HG02973 (cell line): ENCODE results near the gene DAO.
A peak's percentile ranks its signal among the peaks of the same experiment; 100 is the strongest.
"Not testable (repeated sequence)": the region's sequence is repeated elsewhere in the genome, so short reads cannot be mapped to it uniquely, and the experiment has no call there.

Experiments used
- ATAC-seq: cut with Tn5 transposase; IDR thresholded peaks from one replicate; pipeline ENCODE4 v1.9.1; 2021; ENCODE audit warnings: moderate library complexity; ENCODE audit not compliant: unreplicated experiment

The DAO gene

GRCh38 chr12:108879615-108880254 lies at the start of gene DAO:
Gene DAO (plus strand): TSS chr12:108880092. CDS start chr12:108885007, 4,915 bp downstream.
- ATAC-seq: no peak

DNA sequence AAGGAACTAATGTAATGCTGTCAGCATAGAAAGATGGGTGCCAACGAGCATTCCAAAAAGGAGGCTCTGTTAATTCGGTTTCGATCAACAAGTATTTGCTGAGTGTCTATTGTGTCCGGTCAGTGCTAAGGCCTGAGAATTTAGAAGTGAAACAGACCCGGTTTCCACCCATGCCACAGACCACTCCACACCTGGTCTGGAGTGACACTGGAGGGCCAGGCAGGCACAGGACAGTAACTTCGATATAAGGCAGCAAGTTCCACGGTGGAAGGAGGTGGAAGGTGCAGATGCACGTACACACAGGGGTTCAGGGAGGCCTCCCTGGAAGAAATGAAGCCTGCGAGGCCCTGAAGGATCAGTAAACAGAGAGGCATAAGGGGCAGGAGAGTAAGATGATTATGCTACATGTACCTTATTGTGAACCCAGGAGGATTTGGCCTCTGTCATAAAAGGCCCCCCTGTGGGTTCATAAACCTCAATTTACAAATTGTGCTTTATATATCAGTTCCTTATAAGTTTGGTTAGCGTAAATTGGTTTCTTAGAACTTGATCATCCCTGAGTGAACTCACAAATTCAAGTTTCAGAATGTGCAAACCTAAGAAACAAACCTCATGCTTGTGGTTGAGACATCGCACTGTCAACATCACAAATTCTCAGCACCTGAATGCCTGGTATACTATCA lies 48.4 kb upstream of the DAO start:
- ATAC-seq: no peak

DNA sequence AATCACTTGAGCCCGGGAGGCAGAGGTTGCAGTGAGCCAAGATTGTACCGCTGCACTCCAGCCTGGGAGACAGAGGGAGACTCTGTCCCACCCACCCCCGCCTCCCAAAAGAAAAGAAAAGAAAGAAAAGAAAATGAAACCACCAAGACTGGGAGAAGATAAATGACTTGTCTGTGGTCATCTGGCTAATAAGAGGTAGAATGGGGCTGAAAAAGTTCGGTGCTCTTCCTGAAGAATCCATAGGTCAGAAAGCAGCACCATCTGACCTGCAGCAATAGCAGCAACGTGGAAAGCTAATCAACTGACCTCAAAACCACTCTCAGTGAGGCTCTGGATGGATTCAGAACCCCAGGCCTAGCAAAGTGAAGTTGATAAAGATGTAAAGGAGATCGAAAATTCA lies 47.7 kb upstream of the DAO start:
- no peak for ATAC-seq

GRCh38 chr12:108832730-108833354 lies 47.0 kb upstream of the DAO start:
- no peak for ATAC-seq

- no peak for ATAC-seq
Measured at GRCh38 chr12:108833355-108833733, 46.5 kb upstream of the DAO start.

- ATAC-seq: no peak
Measured at GRCh38 chr12:108833757-108834472, 46.0 kb upstream of the DAO start.

DNA sequence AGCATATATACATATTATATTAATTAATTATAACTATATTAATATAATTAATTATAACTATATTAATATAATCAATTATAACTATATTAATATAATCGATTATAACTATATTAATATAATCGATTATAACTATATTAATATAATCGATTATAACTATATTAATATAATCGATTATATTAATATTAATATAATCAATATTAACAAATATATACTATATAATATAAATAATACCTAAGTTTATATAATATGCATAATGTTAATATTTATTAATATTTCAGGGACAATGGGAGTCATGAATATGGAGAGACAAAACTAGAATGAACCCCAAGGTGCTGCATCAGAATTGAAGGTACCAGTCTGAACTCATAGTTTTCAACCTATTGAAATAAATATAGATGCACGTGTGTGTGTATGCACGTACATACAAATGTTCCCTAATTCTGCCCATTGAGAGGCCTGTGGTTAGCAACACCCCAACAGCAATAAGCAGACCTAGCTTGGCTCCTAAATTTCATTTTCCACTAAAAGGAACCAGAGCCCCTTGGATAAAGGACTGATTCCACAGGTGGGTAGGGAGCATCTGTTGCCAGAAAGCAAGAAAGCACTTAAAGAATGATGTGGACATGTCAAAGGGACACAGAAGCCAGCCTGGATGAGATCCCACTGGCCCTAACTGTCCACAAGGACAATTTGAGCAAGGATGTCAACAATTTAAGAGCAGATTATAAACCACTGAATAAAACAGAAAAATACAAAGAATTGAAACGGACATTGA lies 43.8 kb upstream of the DAO start:
- ATAC-seq: no peak

- ATAC-seq: no peak
Measured at GRCh38 chr12:108837239-108837638, 42.7 kb upstream of the DAO start.

DNA sequence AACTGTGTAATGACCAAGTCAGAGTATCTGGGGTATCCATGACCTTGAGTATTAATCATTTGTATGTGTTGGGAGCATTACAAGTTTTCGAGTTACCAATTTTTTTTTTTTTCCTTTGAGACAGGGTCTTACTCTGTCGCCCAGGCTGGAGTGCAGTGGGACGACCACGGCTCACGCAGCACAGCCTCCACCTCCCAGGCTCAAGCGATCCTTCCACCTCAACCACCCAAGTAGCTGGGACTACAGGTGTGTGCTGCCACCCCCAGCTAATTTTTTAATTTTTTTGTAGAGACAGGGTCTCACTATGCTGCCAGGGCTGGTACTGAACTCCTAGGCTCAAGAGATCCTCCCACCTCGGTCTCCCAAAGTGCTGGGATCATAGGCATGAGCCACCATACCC lies 42.2 kb upstream of the DAO start:
- ATAC-seq: no peak

- ATAC-seq: peak; percentile 96
Measured at GRCh38 chr12:108838194-108839017, 41.5 kb upstream of the DAO start.

DNA sequence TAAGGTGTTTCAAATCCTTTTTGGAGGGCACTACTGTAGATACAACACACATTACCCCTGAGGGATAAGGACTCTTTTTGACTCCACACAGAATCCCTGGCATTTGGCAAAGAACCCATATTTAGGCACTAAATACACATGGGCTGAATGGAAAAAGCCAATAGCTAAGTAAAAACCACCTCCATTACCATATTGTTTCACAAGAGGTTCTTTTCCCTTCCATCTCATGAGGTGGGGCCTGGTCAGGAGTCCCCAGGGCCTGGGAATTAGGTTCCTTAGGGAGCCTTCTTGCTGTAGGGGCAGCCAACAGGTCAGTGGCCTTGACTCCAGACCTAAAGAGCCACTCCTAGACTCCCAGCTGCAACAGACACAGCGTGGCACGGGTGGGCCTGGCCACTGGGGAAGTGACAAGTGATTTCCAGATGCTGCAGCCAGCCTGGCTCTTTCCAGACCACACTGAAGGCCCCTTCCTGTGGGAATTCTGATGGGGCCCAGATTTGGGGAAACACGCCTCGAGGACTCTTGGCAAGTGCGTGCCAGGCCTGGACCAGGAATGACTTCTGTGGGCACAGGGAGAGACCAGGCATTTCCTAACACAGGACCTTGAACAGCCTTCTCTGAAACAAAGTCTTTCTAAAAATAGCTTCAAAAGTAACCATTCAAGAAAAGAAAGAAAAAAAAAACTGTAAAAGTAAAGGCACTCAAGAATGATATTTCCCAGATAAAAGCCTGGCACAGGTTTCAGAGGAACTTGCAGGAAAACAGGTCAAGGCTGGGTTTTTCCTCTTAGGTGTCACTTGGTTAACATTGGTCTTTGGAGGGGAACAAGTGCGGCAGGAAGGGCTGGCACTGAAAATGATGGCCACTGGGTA lies 40.6 kb upstream of the DAO start:
- no peak for ATAC-seq

DNA sequence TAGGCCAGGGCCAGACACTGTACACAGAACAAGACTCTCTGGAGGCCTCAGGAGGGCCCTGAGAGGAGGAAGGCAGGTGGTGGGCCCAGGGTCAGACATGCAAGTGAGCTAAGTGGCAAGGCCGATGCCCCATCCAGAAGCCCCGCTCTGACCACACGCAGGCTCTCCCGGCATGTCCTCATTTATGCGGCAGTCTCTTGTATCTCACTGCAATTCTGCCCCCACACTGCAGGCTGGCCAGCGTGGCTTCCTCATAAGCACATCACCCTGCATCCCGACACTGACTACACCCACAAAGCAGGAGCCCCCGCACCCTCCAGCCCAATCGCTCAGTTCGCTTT lies 40.0 kb upstream of the DAO start:
- no peak for ATAC-seq

- ATAC-seq: no peak
Measured at GRCh38 chr12:108840605-108841332, 39.1 kb upstream of the DAO start.

DNA sequence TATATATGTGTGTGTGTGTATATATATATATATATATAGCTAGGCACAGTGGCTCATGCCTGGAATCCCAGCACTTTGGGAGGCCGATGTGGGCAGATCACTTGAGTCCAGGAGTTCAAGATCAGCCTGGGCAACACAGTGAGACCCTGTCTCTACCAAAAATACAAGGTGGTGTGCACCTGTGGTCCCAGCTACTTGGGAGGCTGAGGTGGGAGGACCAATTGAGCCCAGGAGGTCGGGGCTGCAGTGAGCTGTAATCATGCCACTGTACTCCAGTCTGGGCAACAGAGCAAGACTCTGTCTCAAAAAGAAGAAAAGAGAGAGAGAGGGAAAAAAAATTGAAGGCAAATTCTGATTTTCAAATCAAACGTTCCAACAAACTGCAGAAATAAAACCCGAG lies 38.1 kb upstream of the DAO start:
- ATAC-seq: not testable (repeated sequence)

- ATAC-seq: no peak
Measured at GRCh38 chr12:108842361-108842760, 37.5 kb upstream of the DAO start.

GRCh38 chr12:108843187-108843586 lies 36.7 kb upstream of the DAO start:
- no peak for ATAC-seq

GRCh38 chr12:108845696-108846095 lies 34.2 kb upstream of the DAO start:
- ATAC-seq: no peak

GRCh38 chr12:108846290-108846701 lies 33.6 kb upstream of the DAO start:
- ATAC-seq: no peak

DNA sequence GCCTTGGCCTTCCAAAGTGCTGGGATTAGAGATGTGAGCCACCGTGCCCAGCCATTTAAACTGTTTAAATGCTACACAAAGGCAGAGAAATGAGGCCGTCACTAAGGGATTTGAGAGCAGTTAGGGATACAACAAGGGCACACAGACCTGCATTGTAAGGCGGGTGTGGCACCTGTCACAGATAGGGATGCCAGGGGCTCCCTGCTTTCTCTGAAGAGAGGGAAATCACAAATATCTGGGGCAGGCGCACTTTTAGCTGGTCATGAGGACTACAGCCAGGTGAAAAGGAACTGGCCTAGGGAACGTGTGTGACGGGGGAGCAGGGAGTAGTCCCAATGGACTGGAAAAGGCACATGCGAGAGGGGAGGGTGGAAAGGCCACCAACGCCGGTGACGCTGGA lies 32.2 kb upstream of the DAO start:
- no peak for ATAC-seq
